ENCODE data around the gene MTERF4.

Gene MTERF4

GRCh38 chr2:241081643-241082340 lies 20.3 kb downstream of the MTERF4 start:
- DNase-seq (ENCODE audit: low read depth): no peak
- TF ChIP-seq CTCF (IDR thresholded peaks at IDR 0.05; ENCODE audit: low read depth, low read length, missing control alignments): no peak
- H3K4me3 ChIP-seq (ENCODE audit: low read depth, low read length): no peak overlapping the region

GRCh38 chr2:241081190-241081642 lies 20.9 kb downstream of the MTERF4 start:
- no peak for TF ChIP-seq CTCF (IDR thresholded peaks at IDR 0.05; ENCODE audit: low read depth, low read length, missing control alignments)
- no peak overlapping the region for H3K4me3 ChIP-seq (ENCODE audit: low read depth, low read length)
- DNase-seq (ENCODE audit: low read depth): no peak

- H3K4me3 ChIP-seq (ENCODE audit: low read depth, low read length): no peak overlapping the region
- TF ChIP-seq CTCF (IDR thresholded peaks at IDR 0.05; ENCODE audit: low read depth, low read length, missing control alignments): no peak
- no peak for DNase-seq (ENCODE audit: low read depth)
These were observed 21.5 kb downstream of the MTERF4 start for GRCh38 chr2:241080405-241081189.

GRCh38 chr2:241074901-241075540 lies 27.1 kb downstream of the MTERF4 start:
- TF ChIP-seq CTCF (IDR thresholded peaks at IDR 0.05; ENCODE audit: low read depth, low read length, missing control alignments): no peak

GRCh38 chr2:241074065-241074818 lies 27.8 kb downstream of the MTERF4 start:
- no peak for DNase-seq (ENCODE audit: low read depth)
- H3K4me3 ChIP-seq (ENCODE audit: low read depth, low read length): no peak overlapping the region
- no peak for TF ChIP-seq CTCF (IDR thresholded peaks at IDR 0.05; ENCODE audit: low read depth, low read length, missing control alignments)

More at GRCh38 chr2:241074901-241075540, 27.1 kb downstream of the MTERF4 start:
- DNase-seq (ENCODE audit: low read depth): no peak
- no peak overlapping the region for H3K4me3 ChIP-seq (ENCODE audit: low read depth, low read length)

- no peak for DNase-seq (ENCODE audit: low read depth)
- H3K4me3 ChIP-seq (ENCODE audit: low read depth, low read length): no peak overlapping the region
- no peak for TF ChIP-seq CTCF (IDR thresholded peaks at IDR 0.05; ENCODE audit: low read depth, low read length, missing control alignments)
These were observed 28.7 kb downstream of the MTERF4 start for GRCh38 chr2:241073166-241074064.

Data from GM12864 (cell line).